ENCODE measurements around the gene CSMD2. TPM values are rescaled to one million over a fixed set of nuclear protein-coding genes. Genes with fewer than 3 reads are reported as not detected.

CSMD2 gene
- total and polyA plus RNA-seq, 2 experiments from 2014 or later: 5.3 to 16.6 TPM

DNA sequence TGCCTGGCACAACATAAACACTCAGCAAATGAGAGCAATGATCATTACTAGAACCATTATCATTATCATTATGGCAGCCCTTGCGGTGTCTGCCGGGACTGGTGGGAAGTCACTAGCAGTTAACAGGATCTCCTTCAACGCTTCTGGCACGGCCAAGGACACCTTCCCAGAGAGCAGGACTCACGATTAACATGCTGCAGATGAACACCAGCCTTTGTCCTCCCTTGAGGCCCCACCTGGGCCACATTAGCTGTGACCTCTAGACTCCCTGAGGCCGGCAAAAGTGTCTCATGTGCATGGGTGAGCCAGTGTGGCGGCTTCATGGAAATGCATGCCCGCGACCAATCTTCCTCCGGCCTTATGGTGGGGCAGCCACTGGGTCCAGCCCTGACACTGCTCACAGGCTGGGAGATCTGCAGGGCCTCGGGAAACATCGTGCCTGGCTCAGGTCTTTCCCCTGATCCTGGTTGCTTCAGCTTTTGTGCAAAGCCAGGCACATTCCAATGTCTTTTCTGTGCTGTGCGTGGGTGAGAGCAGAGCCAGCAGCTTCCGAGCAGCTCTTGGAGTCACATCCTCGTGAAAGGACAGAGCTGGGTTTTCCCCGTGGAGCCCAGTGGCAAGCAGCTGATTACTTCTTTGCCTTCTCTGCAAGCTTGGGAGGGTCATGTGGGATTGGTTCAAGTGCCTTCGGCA is 193.9 kb downstream of the CSMD2 start (continued):
- TF ChIP-seq, protein P1, sequence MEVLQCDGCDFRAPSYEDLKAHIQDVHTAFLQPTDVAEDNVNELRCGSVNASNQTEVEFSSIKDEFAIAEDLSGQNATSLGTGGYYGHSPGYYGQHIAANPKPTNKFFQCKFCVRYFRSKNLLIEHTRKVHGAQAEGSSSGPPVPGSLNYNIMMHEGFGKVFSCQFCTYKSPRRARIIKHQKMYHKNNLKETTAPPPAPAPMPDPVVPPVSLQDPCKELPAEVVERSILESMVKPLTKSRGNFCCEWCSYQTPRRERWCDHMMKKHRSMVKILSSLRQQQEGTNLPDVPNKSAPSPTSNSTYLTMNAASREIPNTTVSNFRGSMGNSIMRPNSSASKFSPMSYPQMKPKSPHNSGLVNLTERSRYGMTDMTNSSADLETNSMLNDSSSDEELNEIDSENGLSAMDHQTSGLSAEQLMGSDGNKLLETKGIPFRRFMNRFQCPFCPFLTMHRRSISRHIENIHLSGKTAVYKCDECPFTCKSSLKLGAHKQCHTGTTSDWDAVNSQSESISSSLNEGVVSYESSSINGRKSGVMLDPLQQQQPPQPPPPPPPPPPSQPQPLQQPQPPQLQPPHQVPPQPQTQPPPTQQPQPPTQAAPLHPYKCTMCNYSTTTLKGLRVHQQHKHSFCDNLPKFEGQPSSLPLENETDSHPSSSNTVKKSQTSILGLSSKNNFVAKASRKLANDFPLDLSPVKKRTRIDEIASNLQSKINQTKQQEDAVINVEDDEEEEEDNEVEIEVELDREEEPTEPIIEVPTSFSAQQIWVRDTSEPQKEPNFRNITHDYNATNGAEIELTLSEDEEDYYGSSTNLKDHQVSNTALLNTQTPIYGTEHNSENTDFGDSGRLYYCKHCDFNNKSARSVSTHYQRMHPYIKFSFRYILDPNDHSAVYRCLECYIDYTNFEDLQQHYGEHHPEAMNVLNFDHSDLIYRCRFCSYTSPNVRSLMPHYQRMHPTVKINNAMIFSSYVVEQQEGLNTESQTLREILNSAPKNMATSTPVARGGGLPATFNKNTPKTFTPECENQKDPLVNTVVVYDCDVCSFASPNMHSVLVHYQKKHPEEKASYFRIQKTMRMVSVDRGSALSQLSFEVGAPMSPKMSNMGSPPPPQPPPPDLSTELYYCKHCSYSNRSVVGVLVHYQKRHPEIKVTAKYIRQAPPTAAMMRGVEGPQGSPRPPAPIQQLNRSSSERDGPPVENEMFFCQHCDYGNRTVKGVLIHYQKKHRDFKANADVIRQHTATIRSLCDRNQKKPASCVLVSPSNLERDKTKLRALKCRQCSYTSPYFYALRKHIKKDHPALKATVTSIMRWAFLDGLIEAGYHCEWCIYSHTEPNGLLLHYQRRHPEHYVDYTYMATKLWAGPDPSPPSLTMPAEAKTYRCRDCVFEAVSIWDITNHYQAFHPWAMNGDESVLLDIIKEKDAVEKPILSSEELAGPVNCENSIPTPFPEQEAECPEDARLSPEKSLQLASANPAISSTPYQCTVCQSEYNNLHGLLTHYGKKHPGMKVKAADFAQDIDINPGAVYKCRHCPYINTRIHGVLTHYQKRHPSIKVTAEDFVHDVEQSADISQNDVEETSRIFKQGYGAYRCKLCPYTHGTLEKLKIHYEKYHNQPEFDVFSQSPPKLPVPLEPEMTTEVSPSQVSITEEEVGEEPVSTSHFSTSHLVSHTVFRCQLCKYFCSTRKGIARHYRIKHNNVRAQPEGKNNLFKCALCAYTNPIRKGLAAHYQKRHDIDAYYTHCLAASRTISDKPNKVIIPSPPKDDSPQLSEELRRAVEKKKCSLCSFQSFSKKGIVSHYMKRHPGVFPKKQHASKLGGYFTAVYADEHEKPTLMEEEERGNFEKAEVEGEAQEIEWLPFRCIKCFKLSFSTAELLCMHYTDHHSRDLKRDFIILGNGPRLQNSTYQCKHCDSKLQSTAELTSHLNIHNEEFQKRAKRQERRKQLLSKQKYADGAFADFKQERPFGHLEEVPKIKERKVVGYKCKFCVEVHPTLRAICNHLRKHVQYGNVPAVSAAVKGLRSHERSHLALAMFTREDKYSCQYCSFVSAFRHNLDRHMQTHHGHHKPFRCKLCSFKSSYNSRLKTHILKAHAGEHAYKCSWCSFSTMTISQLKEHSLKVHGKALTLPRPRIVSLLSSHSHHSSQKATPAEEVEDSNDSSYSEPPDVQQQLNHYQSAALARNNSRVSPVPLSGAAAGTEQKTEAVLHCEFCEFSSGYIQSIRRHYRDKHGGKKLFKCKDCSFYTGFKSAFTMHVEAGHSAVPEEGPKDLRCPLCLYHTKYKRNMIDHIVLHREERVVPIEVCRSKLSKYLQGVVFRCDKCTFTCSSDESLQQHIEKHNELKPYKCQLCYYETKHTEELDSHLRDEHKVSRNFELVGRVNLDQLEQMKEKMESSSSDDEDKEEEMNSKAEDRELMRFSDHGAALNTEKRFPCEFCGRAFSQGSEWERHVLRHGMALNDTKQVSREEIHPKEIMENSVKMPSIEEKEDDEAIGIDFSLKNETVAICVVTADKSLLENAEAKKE (CRISPR knock-in tag; IDR thresholded peaks at IDR 0.05): no peak
- no peak for TF ChIP-seq JUNB (IDR thresholded peaks at IDR 0.05; ENCODE audit: unreplicated experiment)
- TF ChIP-seq EZH2 (IDR thresholded peaks at IDR 0.05; ENCODE audit: low read depth, unreplicated experiment): no peak
- no peak for TF ChIP-seq ZNF331 (CRISPR knock-in tag; IDR thresholded peaks at IDR 0.05; ENCODE audit: low read depth)
- no peak for TF ChIP-seq CREB1 (CRISPR knock-in tag; IDR thresholded peaks at IDR 0.05; ENCODE audit: low read depth)

DNA sequence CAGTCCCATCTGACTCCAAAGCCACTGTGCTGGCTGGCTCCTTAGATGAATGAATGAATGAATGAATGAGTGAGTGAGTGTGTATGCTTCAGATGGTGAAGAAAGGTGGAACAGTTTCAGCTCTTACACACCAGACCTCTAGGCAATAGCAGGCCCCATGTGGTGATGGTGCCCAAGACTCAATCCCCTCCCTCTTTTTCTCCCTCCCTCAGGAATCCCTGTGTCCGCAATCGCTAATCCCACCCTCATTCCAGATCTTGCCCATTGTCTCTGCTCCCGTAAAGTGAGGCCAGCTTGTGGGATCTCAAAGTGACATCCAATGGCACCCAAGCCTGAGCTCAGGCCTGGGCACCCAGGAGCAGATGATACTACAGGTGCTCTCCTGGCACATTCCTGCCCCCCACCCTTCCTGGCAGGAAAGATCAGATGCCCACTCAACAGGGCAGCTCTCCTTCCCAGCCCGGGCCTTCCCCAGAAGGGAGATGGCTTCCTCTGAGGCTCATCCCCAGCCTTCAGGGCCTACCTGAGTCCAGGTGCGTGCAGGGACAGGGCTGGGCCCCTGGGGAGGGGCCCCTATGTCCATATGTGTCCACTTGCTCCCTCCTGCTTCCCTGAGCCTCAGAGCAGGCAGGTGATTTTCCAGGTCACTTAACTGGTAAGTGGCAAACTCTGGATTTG is 194.7 kb downstream of the CSMD2 start:
- H4K20me1 ChIP-seq (replicated peaks; ENCODE audit: insufficient read depth): peaks cover 3% of the 10 kb centered on the region; the same call in 1 of the 2 replicates
- H3K79me2 ChIP-seq (replicated peaks; ENCODE audit: insufficient read depth): no peaks in the 10 kb centered on the region
- no peaks in the 10 kb centered on the region for H3F3A ChIP-seq (replicated peaks; ENCODE audit: low read depth)
- no peak overlapping the region for H3K4me3 ChIP-seq
- peaks cover 8% of the 10 kb centered on the region; the same call in 1 of the 2 replicates for H3K4me1 ChIP-seq (ENCODE audit: insufficient read depth)
- no peak for TF ChIP-seq ZNF331 (CRISPR knock-in tag; IDR thresholded peaks at IDR 0.05; ENCODE audit: low read depth)
- TF ChIP-seq CREB1 (CRISPR knock-in tag; IDR thresholded peaks at IDR 0.05; ENCODE audit: low read depth): no peak
- no peak overlapping the region for H3K4me2 ChIP-seq
- no peak overlapping the region for H3K27ac ChIP-seq (ENCODE audit: low read depth)
- H3K27me3 ChIP-seq (ENCODE audit: insufficient read depth): no peaks in the 10 kb centered on the region
- Mint-ChIP-seq H3K9me3 (no peaks in the 10 kb centered on the region), H3K27ac (no peak overlapping the region; the same call in 1 of the 2 replicates), H3K36me3 (ENCODE audit: low read depth) (peaks cover 17% of the 10 kb centered on the region), H3K27me3 (ENCODE audit: insufficient read depth, low read depth, poor library complexity) (peaks cover 8% of the 10 kb centered on the region), H3K4me1 (peaks cover 44% of the 10 kb centered on the region), H3K4me3 (no peak overlapping the region)
- H3K36me3 ChIP-seq (ENCODE audit: insufficient read depth): no peaks in the 10 kb centered on the region; the same call in 1 of the 2 replicates
- peak; percentile 71 for DNase-seq (ENCODE audit: low spot score)
- no peak overlapping the region for H2AFZ ChIP-seq
- peaks cover 25% of the 10 kb centered on the region for H3K9me2 ChIP-seq (ENCODE audit: insufficient read depth)
- ATAC-seq: peak; percentile 65
